Omental fat pad (tissue), 4 donors: ENCODE results near the gene SLMAP. TPM values are rescaled to one million over a fixed set of nuclear protein-coding genes. Genes with fewer than 3 reads are reported as not detected.
A peak's percentile ranks its signal among the peaks of the same experiment; 100 is the strongest.

Experiments used
- ATAC-seq: fragments of 150-250 bp; one replicate; pipeline ENCODE4 v1.9.1; 2016; ENCODE audit warnings: mild to moderate bottlenecking, moderate library complexity; ENCODE audit not compliant: low FRiP score
- DNase-seq: peaks from one replicate; pipeline ENCODE4 v3.0.0-alpha.2; 2019; ENCODE audit warnings: low spot score
- total RNA-seq, 4 donors: library from RNA; depleted of rRNA; stranded (reverse); fragments of >200 nt; gene quantifications; one replicate each; pipeline ENCODE4 v1.1.0, GENCODE V29; 2016
- TF ChIP-seq, protein P1 (sequence below), 3 donors: fragments of 450-650 bp; IDR thresholded peaks; one replicate each; pipeline ENCODE4 v1.5.1; 2016 to 2017; ENCODE audit warnings: antibody characterized with exemption in 3 of 3, mild to moderate bottlenecking in 3 of 3, moderate library complexity in 2 of 3

SLMAP gene
- total RNA-seq, 4 donors from 2014 or later, result 42.7 to 72.7 (median 47.1) TPM

DNA sequence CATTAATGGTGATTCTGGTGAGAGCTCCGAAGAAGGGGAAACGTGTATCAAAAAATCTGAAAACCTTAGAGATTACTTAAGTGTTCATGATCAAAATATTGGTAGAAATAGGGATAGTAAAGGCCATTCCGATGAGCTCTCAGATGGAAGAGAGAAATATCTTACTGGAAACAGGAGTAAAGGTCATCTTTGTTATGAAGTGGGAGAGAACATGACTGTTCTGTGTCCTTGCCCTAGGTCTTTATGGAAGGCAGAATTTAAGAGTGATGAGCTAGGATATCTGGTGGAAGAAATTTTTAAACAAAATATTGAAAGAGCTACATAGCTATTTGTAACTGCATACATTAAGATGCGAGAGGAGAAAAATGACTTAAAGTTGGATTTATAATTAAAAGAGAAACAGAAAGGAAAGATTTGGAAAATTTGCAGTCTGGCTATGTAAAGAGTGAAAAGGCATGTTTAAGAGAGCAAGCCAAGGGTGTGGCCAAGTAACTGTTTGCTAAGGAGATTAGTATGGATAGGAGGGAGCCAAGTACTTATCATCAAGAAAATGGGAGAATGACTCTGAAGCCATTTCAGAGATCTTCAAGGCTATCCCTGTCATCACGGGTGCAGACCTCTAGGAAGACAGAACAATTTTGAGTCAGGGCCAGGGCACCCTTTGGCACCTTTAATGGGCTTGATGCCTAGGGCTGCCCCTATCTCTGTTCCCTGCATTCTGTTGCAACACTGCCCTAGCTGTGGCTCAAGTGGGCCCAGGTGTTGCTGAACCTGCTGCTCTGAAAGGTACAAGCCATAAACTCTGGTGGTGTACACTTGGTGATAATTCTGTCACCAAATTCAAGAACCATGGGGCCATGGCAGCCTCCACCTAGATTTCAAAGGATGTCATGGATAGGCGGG lies 27.3 kb downstream of the SLMAP start:
- ATAC-seq, result peak; percentile 45
- TF ChIP-seq, protein P1, sequence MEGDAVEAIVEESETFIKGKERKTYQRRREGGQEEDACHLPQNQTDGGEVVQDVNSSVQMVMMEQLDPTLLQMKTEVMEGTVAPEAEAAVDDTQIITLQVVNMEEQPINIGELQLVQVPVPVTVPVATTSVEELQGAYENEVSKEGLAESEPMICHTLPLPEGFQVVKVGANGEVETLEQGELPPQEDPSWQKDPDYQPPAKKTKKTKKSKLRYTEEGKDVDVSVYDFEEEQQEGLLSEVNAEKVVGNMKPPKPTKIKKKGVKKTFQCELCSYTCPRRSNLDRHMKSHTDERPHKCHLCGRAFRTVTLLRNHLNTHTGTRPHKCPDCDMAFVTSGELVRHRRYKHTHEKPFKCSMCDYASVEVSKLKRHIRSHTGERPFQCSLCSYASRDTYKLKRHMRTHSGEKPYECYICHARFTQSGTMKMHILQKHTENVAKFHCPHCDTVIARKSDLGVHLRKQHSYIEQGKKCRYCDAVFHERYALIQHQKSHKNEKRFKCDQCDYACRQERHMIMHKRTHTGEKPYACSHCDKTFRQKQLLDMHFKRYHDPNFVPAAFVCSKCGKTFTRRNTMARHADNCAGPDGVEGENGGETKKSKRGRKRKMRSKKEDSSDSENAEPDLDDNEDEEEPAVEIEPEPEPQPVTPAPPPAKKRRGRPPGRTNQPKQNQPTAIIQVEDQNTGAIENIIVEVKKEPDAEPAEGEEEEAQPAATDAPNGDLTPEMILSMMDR (IDR thresholded peaks at IDR 0.05), result no peak
- no peak for DNase-seq

DNA sequence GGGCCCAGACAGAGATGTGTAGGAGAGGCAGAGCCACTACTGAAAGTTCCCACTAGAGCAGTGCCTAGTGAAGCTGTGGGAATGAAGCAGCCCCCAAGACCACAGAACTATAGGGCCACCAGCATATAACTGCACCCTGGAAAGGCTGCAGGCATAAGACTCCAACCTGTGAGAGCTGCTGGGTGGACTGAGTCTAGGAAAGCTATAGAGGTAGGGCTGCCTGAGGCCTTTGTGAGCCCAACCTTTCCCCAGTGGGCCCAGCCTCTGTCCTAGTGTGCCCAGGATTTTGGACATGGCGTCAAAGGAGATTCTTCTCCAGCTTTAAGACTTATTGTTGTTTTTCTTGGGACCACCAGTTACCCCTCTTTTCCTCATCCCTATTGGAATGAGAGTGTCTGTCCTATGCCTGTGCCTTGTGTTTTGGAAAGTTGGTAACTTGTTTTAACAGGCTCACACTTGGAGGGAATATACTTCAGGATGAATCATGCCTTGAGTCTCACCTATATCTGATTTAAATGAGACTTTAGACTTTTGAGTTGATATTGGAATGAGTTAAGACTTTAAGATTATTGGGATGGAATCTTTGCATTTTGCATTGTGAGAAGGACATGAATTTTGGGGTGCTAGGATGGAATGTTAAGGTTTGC lies 28.1 kb downstream of the SLMAP start:
- no peak for ATAC-seq
- no peak for DNase-seq
- TF ChIP-seq, protein P1 (IDR thresholded peaks at IDR 0.05), result no peak

DNA sequence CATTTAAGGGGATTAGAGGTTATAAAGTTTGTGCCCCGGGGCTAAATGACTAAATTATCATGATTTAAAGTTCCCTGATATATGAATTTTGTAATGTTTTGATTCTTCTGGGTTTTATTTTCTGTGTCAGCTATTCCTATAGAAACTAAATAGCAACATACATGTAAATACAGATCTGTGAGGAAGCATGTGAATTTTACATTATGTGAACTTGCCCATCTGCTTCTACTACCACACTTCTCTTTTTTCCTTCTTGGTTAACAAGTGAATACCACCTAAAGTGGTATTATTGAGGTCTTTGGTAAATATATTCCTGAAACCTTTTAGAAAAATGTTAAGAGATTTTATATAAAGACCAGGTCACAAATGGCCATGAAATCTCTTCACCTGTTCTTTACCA lies 29.3 kb downstream of the SLMAP start:
- TF ChIP-seq, protein P1 (IDR thresholded peaks at IDR 0.05), result no peak
- ATAC-seq (no peak), DNase-seq (no peak)

DNA sequence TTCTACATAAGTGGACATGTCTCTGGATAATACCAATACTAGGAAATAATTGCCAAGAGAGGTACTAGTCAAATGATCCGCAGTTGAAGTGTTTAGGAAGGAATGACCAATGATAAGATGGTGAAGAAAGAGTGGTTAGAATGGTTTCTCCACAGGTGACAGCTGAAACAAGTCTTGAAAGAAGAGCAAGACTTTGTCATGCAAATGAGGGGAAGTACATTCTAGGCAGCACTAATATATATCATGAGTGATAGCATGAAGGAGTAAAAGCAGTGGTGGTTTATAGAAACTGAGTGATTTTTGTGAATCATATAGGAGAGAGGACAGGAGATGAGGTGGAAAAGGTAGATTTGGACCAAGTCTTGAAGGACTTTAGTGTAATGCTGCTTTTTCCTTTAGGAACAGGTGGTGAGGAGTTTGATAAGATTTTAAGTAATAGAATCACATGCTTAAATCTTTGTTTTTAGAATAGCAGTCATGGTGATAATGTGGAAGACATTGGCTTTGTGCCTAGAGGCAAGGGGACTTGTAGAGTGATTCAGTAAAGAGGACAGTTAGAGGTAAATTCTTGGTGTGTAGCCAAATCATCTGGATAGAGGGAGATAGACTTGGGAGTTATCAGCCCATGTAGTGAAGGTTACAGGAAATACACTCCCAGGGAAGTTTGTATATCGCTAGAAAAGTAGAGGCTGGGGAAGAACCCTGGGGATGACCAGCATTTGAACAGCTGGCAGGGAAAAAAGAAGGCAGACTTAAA lies 31.9 kb downstream of the SLMAP start:
- TF ChIP-seq, protein P1 (IDR thresholded peaks at IDR 0.05), result no peak
- DNase-seq, result no peak
- no peak for ATAC-seq

DNA sequence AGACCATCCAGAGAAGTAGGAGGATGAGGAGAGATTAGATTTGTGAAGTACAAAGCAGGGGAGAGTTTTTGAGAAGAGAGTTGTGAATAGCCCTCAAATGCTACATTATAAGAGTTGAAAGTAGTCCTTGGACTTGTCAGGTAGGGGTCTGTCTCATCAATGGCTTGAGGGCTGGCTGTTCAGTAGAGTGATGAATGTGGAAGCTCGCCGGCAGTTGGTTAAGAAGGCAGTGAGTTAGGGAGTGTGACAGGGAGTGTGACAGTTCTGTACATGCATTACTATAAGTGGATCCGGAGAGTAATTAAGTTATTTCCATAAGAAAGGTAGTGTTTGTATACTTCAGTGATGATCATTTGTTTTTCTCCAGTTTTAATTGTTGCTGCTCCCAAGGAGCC lies 32.5 kb downstream of the SLMAP start:
- TF ChIP-seq, protein P1 (IDR thresholded peaks at IDR 0.05), result no peak
- ATAC-seq (no peak), DNase-seq (no peak)

DNA sequence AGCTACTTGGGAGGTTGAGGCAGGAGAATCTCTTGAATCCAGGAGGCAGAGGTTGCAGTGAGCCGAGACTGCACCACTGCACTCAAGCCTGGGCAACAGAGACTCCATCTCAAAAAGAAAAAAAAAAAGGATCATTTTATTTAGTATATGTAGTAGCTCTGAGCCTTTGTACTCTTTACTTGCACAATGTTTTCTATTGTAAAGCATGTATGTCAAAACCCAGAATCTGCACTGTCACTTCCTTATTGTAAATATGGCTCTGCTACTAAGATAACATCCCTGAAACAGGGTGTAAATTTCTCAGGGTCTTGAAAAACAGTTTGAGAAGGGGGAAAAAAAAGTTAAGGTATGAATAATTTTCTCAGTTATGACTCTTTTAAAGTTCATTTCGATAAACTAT lies 35.1 kb downstream of the SLMAP start:
- no peak for ATAC-seq
- TF ChIP-seq, protein P1 (IDR thresholded peaks at IDR 0.05), result no peak
- no peak for DNase-seq
